T-cell (primary cell): ENCODE measurements around the gene LATS2. TPM values are rescaled to one million over a fixed set of nuclear protein-coding genes. Genes with fewer than 3 reads are reported as not detected.

Experiments
- ATAC-seq, 4 experiments: fragments of 200-7000 bp in 3 of 4; fragments of 150-1000 bp in 1 of 4; cut with Tn5 transposase; replicated peaks in 1 of 4; 1 replicate in 3 of 4; 2 replicates in 1 of 4; pipeline ENCODE4 v1.10.0; 2021; ENCODE audit warnings: moderate library complexity in 3 of 4, mild to moderate bottlenecking in 2 of 4, moderate number of reproducible peaks in 1 of 4
- CTCF ChIA-PET, 2 donors: fragments of 300-600 bp; sonication (Branson Sonifier 250); formaldehyde crosslinking; loops; one replicate each; lab custom pipeline; 2022; ENCODE audit warnings: antibody characterized with exemption in 2 of 2; lab: Charles Lee
- POLR2A ChIA-PET, 2 donors: fragments of 300-600 bp; sonication (Branson Sonifier 250); formaldehyde crosslinking; loops; one replicate each; lab custom pipeline; 2022; ENCODE audit warnings: antibody characterized with exemption in 2 of 2; lab: Charles Lee
- DNase-seq, 35 experiments: peaks; one replicate each; pipeline versions ENCODE4 v3.0.0 to v3.0.0-alpha.2; 2013 to 2023
- H3K27ac ChIP-seq: one replicate; pipeline ENCODE4 v1.5.1; 2013; ENCODE audit warnings: low read length
- H3K27me3 ChIP-seq, 2 experiments: replicated peaks in 1 of 2; 1 replicate in 1 of 2; 2 replicates in 1 of 2; pipeline versions ENCODE4 v1.6.1 to v1.7.0; 2013; ENCODE audit warnings: low read length in 1 of 2, mixed read lengths in 1 of 2; ENCODE audit not compliant: control insufficient read depth in 2 of 2, insufficient read depth in 2 of 2; ENCODE audit errors: extremely low read depth in 1 of 2
- H3K36me3 ChIP-seq, 2 donors: 1 replicate in 1 of 2; 2 replicates in 1 of 2; pipeline versions ENCODE4 v1.6.1 to v1.7.0; 2013; ENCODE audit warnings: low read length in 1 of 2; ENCODE audit not compliant: control insufficient read depth in 2 of 2, insufficient read depth in 1 of 2; ENCODE audit errors: extremely low read depth in 1 of 2
- H3K4me1 ChIP-seq, 2 experiments: 1 replicate in 1 of 2; 2 replicates in 1 of 2; pipeline versions ENCODE4 v1.6.1 to v1.7.0; 2013; ENCODE audit warnings: low read length in 2 of 2, mixed read lengths in 1 of 2; ENCODE audit not compliant: insufficient read depth in 2 of 2, control insufficient read depth in 1 of 2; ENCODE audit errors: extremely low read depth in 1 of 2
- H3K4me3 ChIP-seq, 2 donors: 1 replicate in 1 of 2; 2 replicates in 1 of 2; pipeline versions ENCODE4 v1.5.1 to v1.7.0; 2013; ENCODE audit warnings: mild to moderate bottlenecking in 2 of 2, low read length in 1 of 2, moderate library complexity in 1 of 2; ENCODE audit not compliant: control insufficient read depth in 1 of 2; ENCODE audit errors: extremely low read depth in 1 of 2
- H3K9me3 ChIP-seq: 2 replicates; pipeline ENCODE4 v1.7.0; 2013
- H3K27ac Mint-ChIP-seq, 2 donors: one replicate each; pipeline ENCODE4 v1.8.0; 2020 to 2021; ENCODE audit warnings: mild to moderate bottlenecking in 2 of 2, mixed read lengths in 2 of 2
- H3K27me3 Mint-ChIP-seq, 2 donors: one replicate each; pipeline ENCODE4 v1.8.0; 2021 to 2022; ENCODE audit warnings: mixed read lengths in 2 of 2
- H3K36me3 Mint-ChIP-seq: one replicate; pipeline ENCODE4 v1.8.0; 2021; ENCODE audit warnings: mixed read lengths
- H3K4me1 Mint-ChIP-seq, 3 donors: one replicate each; pipeline ENCODE4 v1.8.0; 2020 to 2022; ENCODE audit warnings: mixed read lengths in 3 of 3, mild to moderate bottlenecking in 1 of 3
- H3K4me3 Mint-ChIP-seq, 3 donors: one replicate each; pipeline ENCODE4 v1.8.0; 2020 to 2022; ENCODE audit warnings: mild to moderate bottlenecking in 3 of 3, mixed read lengths in 3 of 3, moderate library complexity in 3 of 3
- H3K9me3 Mint-ChIP-seq, 3 donors: one replicate each; pipeline ENCODE4 v1.8.0; 2020 to 2022; ENCODE audit warnings: mixed read lengths in 3 of 3
- WGBS: methylation state at CpG from one replicate; pipeline ENCODE4 v1.1.5; 2013; ENCODE audit warnings: missing lambda C conversion rate; ENCODE audit not compliant: insufficient coverage; 5-methylcytosine and 5-hydroxymethylcytosine counted together
- total RNA-seq, 35 experiments: library from RNA in 6 of 35; stranded (reverse) in 6 of 35; fragments of 120-200 nt in 1 of 35; gene quantifications; one replicate each; pipeline versions ENCODE4 v1.2.1 to v1.2.4 and lab custom pipeline; 2013 to 2026

LATS2 gene
- total RNA-seq, 5 donors from 2014 or later (not counting 1 experiment from before 2014, with no cell fraction given) = 0.88 to 4.2 (median 2.7) TPM

GRCh38 chr13:21047591-21048282 is 13.6 kb downstream of the LATS2 start:
- ChIA-PET CTCF (interaction anchor here in 1 of 2 donors (0.5 to 0.6 kb wide), 2 partner anchors 241 to 385 kb away, joined by 4 to 6 read pairs; no protein-coding TSS in a partner anchor), POLR2A (interaction anchor here (0.5 to 0.7 kb wide), 4 partner anchors 11 to 71 kb away, joined by 3 to 6 read pairs (median 4); no protein-coding TSS in a partner anchor)
- Histone ChIP-seq H3K27ac (no peak overlapping the region), H3K27me3 (peaks cover 0 to 5% of the 10 kb centered on the region in 2 experiments), H3K36me3 (no peaks in the 10 kb centered on the region), H3K4me1 (no peaks in the 10 kb centered on the region), H3K4me3 (no peak overlapping the region), H3K9me3 (no peaks in the 10 kb centered on the region)
- peaks cover 0 to 6% (median 2%) of the 10 kb centered on the region in 3 donors for H3K4me1 Mint-ChIP-seq
- 100% methylated on average over 1 of the region's 10 CpGs for WGBS
- peaks cover 0 to 3% of the 10 kb centered on the region in 2 donors for H3K27me3 Mint-ChIP-seq
- no peaks in the 10 kb centered on the region for H3K9me3 Mint-ChIP-seq
- no peak overlapping the region for H3K4me3 Mint-ChIP-seq
- H3K36me3 Mint-ChIP-seq = no peaks in the 10 kb centered on the region
- no peak overlapping the region for H3K27ac Mint-ChIP-seq
- DNase-seq = no peak
- no peak for ATAC-seq

GRCh38 chr13:21047087-21047486 is 14.3 kb downstream of the LATS2 start:
- DNase-seq = no peak
- Mint-ChIP-seq H3K4me3 (no peak overlapping the region), H3K4me1 (peaks cover 0 to 6% (median 2%) of the 10 kb centered on the region in 3 donors), H3K9me3 (no peaks in the 10 kb centered on the region), H3K36me3 (no peaks in the 10 kb centered on the region), H3K27me3 (peaks cover 0 to 3% of the 10 kb centered on the region in 2 donors), H3K27ac (no peak overlapping the region)
- POLR2A ChIA-PET = interaction anchor here (0.6 to 0.7 kb wide), 2 partner anchors 10 to 70 kb away, joined by 3 to 6 read pairs; no protein-coding TSS in a partner anchor
- Histone ChIP-seq H3K27ac (no peak overlapping the region), H3K36me3 (no peaks in the 10 kb centered on the region), H3K4me1 (no peaks in the 10 kb centered on the region), H3K9me3 (no peaks in the 10 kb centered on the region), H3K27me3 (peaks cover 0 to 5% of the 10 kb centered on the region in 2 experiments), H3K4me3 (no peak overlapping the region)
- CTCF ChIA-PET = interaction anchor here in 1 of 2 donors (0.6 kb wide), 1 partner anchor 241 kb away, joined by 6 read pairs; no protein-coding TSS in a partner anchor
- 95% methylated on average over 7 of the region's 9 CpGs for WGBS
- ATAC-seq = no peak

DNA sequence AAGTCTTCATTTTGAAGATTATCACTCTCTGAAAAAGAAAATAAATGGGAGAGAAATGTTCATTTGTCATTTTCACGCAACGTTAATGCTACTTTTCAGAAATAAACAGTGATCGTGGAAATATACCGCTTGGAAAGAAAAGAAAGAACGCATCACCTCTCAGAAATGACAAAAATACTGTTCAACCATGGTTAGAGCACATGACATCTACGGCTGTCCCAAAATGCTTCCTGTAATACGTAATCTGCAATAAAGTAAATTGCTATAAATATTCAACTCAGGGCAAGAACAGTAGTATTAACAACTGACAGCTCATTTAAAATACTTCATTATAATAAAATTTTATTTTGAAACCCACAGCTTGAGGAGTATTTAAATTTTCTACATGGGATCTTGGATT is 15.2 kb downstream of the LATS2 start:
- ATAC-seq (no peak), DNase-seq (no peak)
- Histone ChIP-seq H3K4me1 (no peaks in the 10 kb centered on the region), H3K9me3 (no peaks in the 10 kb centered on the region), H3K27ac (no peak overlapping the region), H3K27me3 (peaks cover 0 to 5% of the 10 kb centered on the region in 2 experiments), H3K36me3 (no peaks in the 10 kb centered on the region), H3K4me3 (no peak overlapping the region)
- 100% methylated on average over 4 of the region's 7 CpGs for WGBS
- Mint-ChIP-seq H3K9me3 (no peaks in the 10 kb centered on the region), H3K4me1 (peaks cover 0 to 6% (median 2%) of the 10 kb centered on the region in 3 donors), H3K4me3 (no peak overlapping the region), H3K27me3 (peaks cover 0 to 3% of the 10 kb centered on the region in 2 donors), H3K36me3 (no peaks in the 10 kb centered on the region), H3K27ac (no peak overlapping the region)
- POLR2A ChIA-PET = no interaction called here
- CTCF ChIA-PET = interaction anchor here in 1 of 2 donors (0.6 kb wide), 1 partner anchor 28 kb away, joined by 4 read pairs; no protein-coding TSS in a partner anchor

DNA sequence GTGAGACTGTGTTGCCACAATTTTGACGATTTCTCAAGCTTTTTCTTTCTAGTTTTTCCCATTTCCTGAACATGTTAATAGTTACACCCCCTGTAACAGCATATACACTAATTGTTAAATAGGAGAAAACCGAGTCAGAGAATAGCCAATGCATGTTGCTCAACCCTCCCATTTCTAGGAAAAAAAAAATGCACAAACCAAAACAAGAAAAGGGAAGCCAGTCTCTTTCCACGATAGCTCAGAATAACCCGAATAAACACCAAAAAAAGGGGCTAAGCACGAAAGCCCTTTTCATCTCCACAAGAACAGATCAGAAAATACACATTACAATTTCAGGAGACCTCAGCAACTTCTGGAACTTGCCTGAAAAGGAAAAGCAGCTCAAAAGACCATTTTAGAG is 16.3 kb downstream of the LATS2 start:
- Mint-ChIP-seq H3K27ac (no peak overlapping the region), H3K27me3 (peaks cover 0 to 3% of the 10 kb centered on the region in 2 donors), H3K36me3 (no peaks in the 10 kb centered on the region), H3K4me3 (no peak overlapping the region), H3K9me3 (no peaks in the 10 kb centered on the region), H3K4me1 (peaks cover 0 to 6% (median 4%) of the 10 kb centered on the region in 3 donors)
- Histone ChIP-seq H3K27me3 (no peaks in the 10 kb centered on the region), H3K9me3 (no peaks in the 10 kb centered on the region), H3K4me3 (no peak overlapping the region), H3K36me3 (no peaks in the 10 kb centered on the region), H3K27ac (no peak overlapping the region), H3K4me1 (no peaks in the 10 kb centered on the region)
- WGBS = 90% methylated on average over 2 of the region's 5 CpGs
- ChIA-PET POLR2A (no interaction called here), CTCF (interaction anchor here in 1 of 2 donors (0.7 kb wide), 1 partner anchor 1459 kb away, joined by 3 read pairs; no protein-coding TSS in a partner anchor)
- no peak for ATAC-seq
- DNase-seq = no peak

GRCh38 chr13:21043898-21044297 is 17.5 kb downstream of the LATS2 start:
- ChIA-PET POLR2A (no interaction called here), CTCF (interaction anchor here in 1 of 2 donors (0.6 kb wide), 1 partner anchor 251 kb away, joined by 5 read pairs; no protein-coding TSS in a partner anchor)
- peaks cover 7 to 13% (median 12%) of the 10 kb centered on the region in 3 donors for H3K4me1 Mint-ChIP-seq
- Histone ChIP-seq H3K9me3 (no peaks in the 10 kb centered on the region), H3K4me1 (peaks cover 3 to 4% of the 10 kb centered on the region in 2 experiments), H3K27me3 (no peaks in the 10 kb centered on the region), H3K27ac (no peak overlapping the region), H3K4me3 (no peak overlapping the region), H3K36me3 (no peaks in the 10 kb centered on the region)
- no peak overlapping the region for H3K27ac Mint-ChIP-seq
- no peaks in the 10 kb centered on the region for H3K9me3 Mint-ChIP-seq
- WGBS = 67% methylated on average over 2 of the region's 2 CpGs
- no peak for DNase-seq
- H3K36me3 Mint-ChIP-seq = no peaks in the 10 kb centered on the region
- H3K27me3 Mint-ChIP-seq = peaks cover 0 to 3% of the 10 kb centered on the region in 2 donors
- H3K4me3 Mint-ChIP-seq = no peak overlapping the region
- no peak for ATAC-seq

GRCh38 chr13:21040120-21040826 is 21.1 kb downstream of the LATS2 start:
- 91% methylated on average over 13 of the region's 15 CpGs for WGBS
- POLR2A ChIA-PET = interaction anchor here in 1 of 2 donors (0.6 kb wide), 1 partner anchor 14 kb away, joined by 3 read pairs; no protein-coding TSS in a partner anchor

More at GRCh38 chr13:21040120-21040826, 21.1 kb downstream of the LATS2 start:
- Histone ChIP-seq H3K9me3 (no peaks in the 10 kb centered on the region), H3K36me3 (no peaks in the 10 kb centered on the region), H3K4me1 (peaks cover 3 to 5% of the 10 kb centered on the region in 2 experiments), H3K27ac (no peak overlapping the region), H3K27me3 (peaks cover 0 to 3% of the 10 kb centered on the region in 2 experiments), H3K4me3 (no peak overlapping the region)
- Mint-ChIP-seq H3K9me3 (no peaks in the 10 kb centered on the region), H3K27ac (no peak overlapping the region), H3K4me3 (no peak overlapping the region), H3K4me1 (peaks cover 11 to 17% (median 15%) of the 10 kb centered on the region in 3 donors), H3K27me3 (peaks cover 0 to 3% of the 10 kb centered on the region in 2 donors), H3K36me3 (no peaks in the 10 kb centered on the region)
- CTCF ChIA-PET = interaction anchor here in 1 of 2 donors (0.6 to 0.7 kb wide), 3 partner anchors 23 to 331 kb away, joined by 3 to 5 read pairs (median 3); no protein-coding TSS in a partner anchor
- DNase-seq (no peak), ATAC-seq (no peak)
